Psoas muscle (tissue), 8 donors: Measurements from ENCODE around the gene SIDT1. TPM values are rescaled to one million over a fixed set of nuclear protein-coding genes. Genes with fewer than 3 reads are reported as not detected.

Source experiments
- ATAC-seq, 4 donors: fragments of 200-7000 bp; cut with Tn5 transposase; one replicate each; pipeline ENCODE4 v1.9.1; 2020; ENCODE audit warnings: moderate library complexity in 3 of 4, mild to moderate bottlenecking in 2 of 4
- DNase-seq, 2 donors: peaks; one replicate each; pipeline ENCODE4 v3.0.0-alpha.2; 2020
- H3K27ac ChIP-seq: fragments of 200-600 bp; one replicate; pipeline ENCODE4 v1.8.0; 2022
- H3K27me3 ChIP-seq, 3 donors: fragments of 200-600 bp in 1 of 3; one replicate each; pipeline versions ENCODE4 v1.6.1 to v1.8.0; 2013 to 2022; ENCODE audit warnings: low read length in 2 of 3, mild to moderate bottlenecking in 2 of 3, moderate library complexity in 1 of 3; ENCODE audit not compliant: insufficient read depth in 3 of 3
- H3K36me3 ChIP-seq, 2 donors: fragments of 200-600 bp in 1 of 2; one replicate each; pipeline versions ENCODE4 v1.6.1 to v1.8.0; 2013 to 2022; ENCODE audit warnings: low read depth in 1 of 2, mild to moderate bottlenecking in 1 of 2, moderate library complexity in 1 of 2; ENCODE audit not compliant: insufficient read depth in 1 of 2
- H3K4me1 ChIP-seq: fragments of 200-600 bp; one replicate; pipeline ENCODE4 v1.8.0; 2022
- H3K4me3 ChIP-seq: fragments of 200-600 bp; one replicate; pipeline ENCODE4 v1.8.0; 2022; ENCODE audit warnings: mild to moderate bottlenecking
- H3K9me3 ChIP-seq: fragments of 200-600 bp; one replicate; pipeline ENCODE4 v1.8.0; 2022
- WGBS, 3 donors: extraction: QIAGEN DNeasy Blood & Tissue Kit; methylation state at CpG; one replicate each; pipeline versions ENCODE4 v1.1.6 to v1.1.7; 2013; 5-methylcytosine and 5-hydroxymethylcytosine counted together
- intact Hi-C, 2 donors: fragments of 100-400 bp; cut with DNase I; formaldehyde crosslinking; loops; one replicate each; pipeline versions ENCODE4 v1.11.0 to v1.14.2; 2022
- polyA plus RNA-seq, 3 donors: library from polyadenylated mRNA; stranded (reverse); fragments of 200-250 nt; gene quantifications; one replicate each; pipeline ENCODE4 v1.2.3, GENCODE V29; 2013
- total RNA-seq, 4 donors: library from RNA; stranded (reverse); fragmentation: NEBNext Ultra II Directional in 2 of 4; extraction: Animal tissue kit (Norgen Biotek cat#: 25700) in 2 of 4; gene quantifications; one replicate each; pipeline versions ENCODE4 v1.2.1 to v1.2.4, GENCODE V29; 2021 to 2023
- TF ChIP-seq, protein P1 (sequence below): fragments of 200-600 bp; IDR thresholded peaks from one replicate; pipeline ENCODE4 v1.8.0; 2022; ENCODE audit warnings: antibody characterized with exemption
- donor health status: healthy with polysubstance abuse.
- donor health status: DM: no; HTN: no; CAD: no; lungs with moderate emphysema.
- donor health status: Bipolar disorder and iron deficiency.
- donor health status: healthy.
- donor health status: DM: yes; HTN: yes; CAD: no.
- donor health status: DM: no; HTN: no; CAD: no.
- donor health status: DM: no; HTN: no; CAD: no.
- donor health status: DM: yes; HTN: yes; CAD: no.

Gene SIDT1
- total and polyA plus RNA-seq, 7 donors: 0.08 to 0.48 (median 0.34) TPM; not detected in 1

DNA sequence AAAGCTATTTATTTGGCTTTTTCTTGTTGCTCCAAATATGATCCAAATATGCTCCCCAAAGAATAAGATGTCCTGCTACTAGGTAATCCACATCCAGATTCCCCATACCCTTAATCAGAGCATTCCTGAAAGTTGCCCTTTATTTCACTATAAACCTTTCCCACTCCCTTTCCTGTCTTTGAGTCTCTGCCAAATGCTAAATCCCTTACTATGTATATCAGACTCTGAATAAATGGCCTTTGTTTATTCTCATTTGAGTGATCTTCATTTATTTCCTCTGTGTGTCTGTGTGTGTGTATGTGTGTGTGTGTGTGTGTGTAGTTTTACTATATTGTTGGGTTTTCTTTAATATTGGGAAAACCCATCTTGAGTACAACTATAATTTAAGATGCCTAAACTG lies 10.4 kb upstream of the SIDT1 start:
- H3K36me3 ChIP-seq: no peaks in the 10 kb centered on the region
- ATAC-seq (no peak), DNase-seq (no peak)
- intact Hi-C loops: no loop called here
- H3K9me3 ChIP-seq: no peaks in the 10 kb centered on the region
- TF ChIP-seq, protein P1, sequence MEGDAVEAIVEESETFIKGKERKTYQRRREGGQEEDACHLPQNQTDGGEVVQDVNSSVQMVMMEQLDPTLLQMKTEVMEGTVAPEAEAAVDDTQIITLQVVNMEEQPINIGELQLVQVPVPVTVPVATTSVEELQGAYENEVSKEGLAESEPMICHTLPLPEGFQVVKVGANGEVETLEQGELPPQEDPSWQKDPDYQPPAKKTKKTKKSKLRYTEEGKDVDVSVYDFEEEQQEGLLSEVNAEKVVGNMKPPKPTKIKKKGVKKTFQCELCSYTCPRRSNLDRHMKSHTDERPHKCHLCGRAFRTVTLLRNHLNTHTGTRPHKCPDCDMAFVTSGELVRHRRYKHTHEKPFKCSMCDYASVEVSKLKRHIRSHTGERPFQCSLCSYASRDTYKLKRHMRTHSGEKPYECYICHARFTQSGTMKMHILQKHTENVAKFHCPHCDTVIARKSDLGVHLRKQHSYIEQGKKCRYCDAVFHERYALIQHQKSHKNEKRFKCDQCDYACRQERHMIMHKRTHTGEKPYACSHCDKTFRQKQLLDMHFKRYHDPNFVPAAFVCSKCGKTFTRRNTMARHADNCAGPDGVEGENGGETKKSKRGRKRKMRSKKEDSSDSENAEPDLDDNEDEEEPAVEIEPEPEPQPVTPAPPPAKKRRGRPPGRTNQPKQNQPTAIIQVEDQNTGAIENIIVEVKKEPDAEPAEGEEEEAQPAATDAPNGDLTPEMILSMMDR: no peak
- peaks cover 0 to 7% (median 0%) of the 10 kb centered on the region in 3 donors for H3K27me3 ChIP-seq
- H3K27ac ChIP-seq: no peak overlapping the region
- no peak overlapping the region for H3K4me3 ChIP-seq
- no peaks in the 10 kb centered on the region for H3K4me1 ChIP-seq

DNA sequence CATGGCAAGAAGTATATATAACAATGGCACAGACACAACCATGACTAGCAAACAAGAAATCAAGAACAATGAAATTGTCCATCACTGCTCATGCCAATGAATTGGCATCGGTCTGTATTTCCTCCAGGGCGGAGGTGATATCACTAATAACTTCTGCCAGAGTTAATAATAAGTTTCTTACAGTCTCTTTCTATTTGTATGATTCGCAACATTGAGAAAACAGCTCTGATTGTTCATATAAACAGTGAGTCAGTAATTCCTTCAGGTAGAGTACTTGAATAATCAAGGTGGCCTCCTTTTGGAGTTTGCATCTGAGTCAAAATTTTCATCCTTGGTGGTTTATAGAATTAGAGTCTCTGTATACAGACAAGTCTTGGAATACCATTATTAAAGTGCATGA lies 9.1 kb upstream of the SIDT1 start:
- ATAC-seq (no peak), DNase-seq (no peak)
- no peak overlapping the region for H3K27ac ChIP-seq
- intact Hi-C loops: no loop called here
- 80 to 85% (median 84%) methylated on average over 3 of the region's 3 CpGs for WGBS, 3 donors
- H3K4me3 ChIP-seq: no peak overlapping the region
- TF ChIP-seq, protein P1: no peak
- H3K36me3 ChIP-seq: no peaks in the 10 kb centered on the region
- no peaks in the 10 kb centered on the region for H3K4me1 ChIP-seq
- no peaks in the 10 kb centered on the region for H3K9me3 ChIP-seq
- H3K27me3 ChIP-seq: peaks cover 0 to 7% (median 0%) of the 10 kb centered on the region in 3 donors

DNA sequence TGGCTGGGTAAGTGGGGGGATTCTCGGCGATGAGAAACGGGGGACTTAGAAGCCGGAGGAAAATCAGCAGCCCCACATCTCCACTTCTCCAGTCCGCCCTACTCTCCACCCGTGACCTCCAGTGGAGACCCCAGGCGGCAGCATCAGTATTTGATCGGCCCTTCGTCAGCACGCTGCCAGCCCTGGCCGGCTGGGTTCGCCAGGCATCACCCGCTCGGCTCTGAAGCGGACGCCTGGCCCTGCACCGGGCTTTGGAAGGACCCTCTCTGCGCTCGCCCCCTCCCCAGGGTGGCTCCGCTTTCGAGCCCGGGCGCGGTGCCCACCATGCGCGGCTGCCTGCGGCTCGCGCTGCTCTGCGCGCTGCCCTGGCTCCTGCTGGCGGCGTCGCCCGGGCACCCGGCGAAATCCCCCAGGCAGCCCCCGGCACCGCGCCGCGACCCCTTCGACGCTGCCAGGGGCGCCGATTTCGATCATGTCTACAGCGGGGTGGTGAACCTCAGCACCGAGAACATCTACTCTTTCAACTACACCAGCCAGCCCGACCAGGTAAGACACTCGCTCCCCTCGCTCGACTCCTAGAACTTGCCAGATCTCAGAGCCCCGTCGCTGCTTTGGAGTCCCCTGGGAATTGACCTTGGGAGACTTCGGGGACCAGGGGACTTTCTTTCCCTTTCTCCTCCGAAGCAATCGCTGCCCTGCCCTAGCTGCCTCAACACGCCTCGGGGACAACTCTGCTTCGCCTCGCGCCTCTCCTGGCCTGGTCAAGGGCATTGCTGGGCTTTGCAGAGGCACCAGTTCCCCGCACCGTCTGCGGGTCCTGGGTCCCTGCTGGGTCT lies 561 bp downstream of the SIDT1 start:
- peaks cover 5% of the 10 kb centered on the region for H3K4me1 ChIP-seq
- H3K4me3 ChIP-seq: peak overlapping the region; percentile 68
- TF ChIP-seq, protein P1: no peak
- H3K9me3 ChIP-seq: no peaks in the 10 kb centered on the region
- intact Hi-C loops: no loop called here
- ATAC-seq: peak; percentile 52 to 87 (median 71)
- H3K27ac ChIP-seq: no peak overlapping the region
- H3K27me3 ChIP-seq: peaks cover 0 to 35% (median 2%) of the 10 kb centered on the region in 3 donors
- WGBS, 3 donors: 1% methylated on average over 63 to 66 of the region's 66 CpGs
- DNase-seq: peak; percentile 29 to 52
- no peaks in the 10 kb centered on the region for H3K36me3 ChIP-seq

DNA sequence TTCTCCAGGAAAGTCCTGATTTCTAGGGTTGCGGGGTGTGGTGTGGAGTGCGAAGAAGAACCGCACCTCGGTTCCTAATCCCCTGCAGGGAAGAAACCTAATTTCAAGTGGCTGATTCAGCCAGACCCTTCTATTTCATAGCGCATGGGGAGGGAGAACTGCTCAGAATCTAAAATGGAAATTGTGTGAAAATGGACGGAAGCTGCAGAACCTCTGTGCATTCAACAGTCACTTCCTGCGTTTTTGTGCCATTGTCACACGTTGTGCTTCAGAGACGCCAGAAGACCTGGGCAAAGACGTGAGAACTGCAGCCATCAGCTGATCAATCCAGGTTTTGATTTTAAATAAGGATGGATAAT lies 1.2 kb downstream of the SIDT1 start:
- H3K27ac ChIP-seq: no peak overlapping the region
- TF ChIP-seq, protein P1: no peak
- intact Hi-C loops: no loop called here
- peaks cover 5% of the 10 kb centered on the region for H3K4me1 ChIP-seq
- H3K27me3 ChIP-seq: peaks cover 0 to 35% (median 2%) of the 10 kb centered on the region in 3 donors
- H3K36me3 ChIP-seq: no peaks in the 10 kb centered on the region
- DNase-seq: no peak
- ATAC-seq: no peak
- H3K9me3 ChIP-seq: no peaks in the 10 kb centered on the region
- WGBS, 3 donors: 15 to 23% (median 21%) methylated on average over 10 of the region's 10 CpGs
- peak overlapping the region; percentile 68 for H3K4me3 ChIP-seq
